ENCODE results near the gene ERN1.

ERN1 gene

DNA sequence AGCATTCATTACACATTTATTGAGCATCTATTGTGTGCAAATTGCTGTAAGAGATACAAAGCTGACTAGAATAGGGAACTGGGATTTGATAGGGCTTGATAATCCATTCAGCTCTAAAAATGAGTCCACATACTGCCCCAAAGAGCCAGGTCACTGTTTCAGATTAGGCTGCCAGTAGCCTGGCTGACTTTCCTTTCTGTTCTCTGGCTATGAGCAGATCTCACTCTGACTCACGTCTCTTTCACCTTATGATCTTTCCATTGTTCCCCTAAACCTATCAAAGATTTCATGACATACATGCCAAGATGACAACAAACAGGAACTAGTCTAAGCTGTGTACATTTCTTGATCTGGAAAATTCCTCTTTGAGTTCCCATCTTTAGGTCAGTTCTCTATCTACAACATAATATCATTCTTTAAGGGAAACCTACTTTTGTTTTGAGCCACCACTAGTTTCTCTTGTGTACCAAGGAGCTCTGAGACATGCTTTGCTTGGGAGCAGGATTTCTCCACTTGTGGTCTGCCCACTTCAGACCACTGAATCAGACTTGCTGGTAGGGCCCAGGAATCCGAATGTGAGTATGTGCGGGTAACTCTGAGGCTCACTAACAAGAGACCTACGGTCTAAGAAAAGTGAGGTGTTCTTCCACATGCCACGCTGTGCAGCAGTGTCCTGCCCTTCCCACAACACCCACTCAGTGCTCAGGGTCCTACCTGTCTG, 68.6 kb downstream of the ERN1 start:
- DNase-seq (ENCODE audit: low read depth in 2 of 2) = no peak

GRCh38 chr17:64060331-64060730, 69.6 kb downstream of the ERN1 start:
- no peak for DNase-seq (ENCODE audit: low read depth in 2 of 2)

DNA sequence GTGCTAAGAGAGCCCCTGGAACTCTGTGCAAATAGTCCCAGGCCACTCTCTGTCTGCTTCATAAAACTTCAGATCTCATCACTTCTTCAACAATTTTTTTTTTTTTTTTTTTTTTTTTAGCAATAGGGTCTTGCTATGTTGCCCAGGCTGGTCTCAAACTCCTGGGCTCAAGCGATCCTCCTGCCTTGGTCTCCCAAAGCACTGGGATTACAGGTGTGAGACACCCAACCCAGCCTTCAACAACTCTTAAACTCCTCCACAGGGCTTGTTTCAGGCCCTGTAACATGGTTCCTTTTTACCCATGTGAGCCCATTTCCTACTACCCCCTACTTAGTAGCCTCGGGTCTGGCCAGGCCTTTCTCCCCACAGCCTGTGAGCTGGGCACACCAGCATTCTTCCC, 70.2 kb downstream of the ERN1 start:
- no peak for DNase-seq (ENCODE audit: low read depth in 2 of 2)

DNA sequence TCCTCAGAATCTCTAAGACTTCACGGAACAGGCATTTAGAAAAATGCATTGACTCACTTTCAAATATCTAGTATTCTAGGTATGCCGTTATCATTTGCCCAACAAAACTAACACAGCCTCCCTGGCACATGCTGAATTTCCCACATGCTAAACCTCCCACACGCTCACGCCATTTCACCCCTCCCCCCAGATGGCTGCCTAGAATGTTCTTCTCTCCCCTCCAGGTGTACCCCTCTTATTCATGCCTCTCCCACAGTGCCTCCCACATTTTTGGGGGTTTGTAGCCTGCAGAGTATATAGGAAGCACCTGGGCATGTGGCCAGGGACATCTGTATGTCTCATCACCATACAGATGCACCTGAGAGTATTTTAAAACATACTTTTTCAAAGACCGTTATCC, 71.3 kb downstream of the ERN1 start:
- no peak for DNase-seq (ENCODE audit: low read depth in 2 of 2)

GRCh38 chr17:64057701-64058263, 72.2 kb downstream of the ERN1 start:
- DNase-seq (ENCODE audit: low read depth in 2 of 2) = no peak

DNA sequence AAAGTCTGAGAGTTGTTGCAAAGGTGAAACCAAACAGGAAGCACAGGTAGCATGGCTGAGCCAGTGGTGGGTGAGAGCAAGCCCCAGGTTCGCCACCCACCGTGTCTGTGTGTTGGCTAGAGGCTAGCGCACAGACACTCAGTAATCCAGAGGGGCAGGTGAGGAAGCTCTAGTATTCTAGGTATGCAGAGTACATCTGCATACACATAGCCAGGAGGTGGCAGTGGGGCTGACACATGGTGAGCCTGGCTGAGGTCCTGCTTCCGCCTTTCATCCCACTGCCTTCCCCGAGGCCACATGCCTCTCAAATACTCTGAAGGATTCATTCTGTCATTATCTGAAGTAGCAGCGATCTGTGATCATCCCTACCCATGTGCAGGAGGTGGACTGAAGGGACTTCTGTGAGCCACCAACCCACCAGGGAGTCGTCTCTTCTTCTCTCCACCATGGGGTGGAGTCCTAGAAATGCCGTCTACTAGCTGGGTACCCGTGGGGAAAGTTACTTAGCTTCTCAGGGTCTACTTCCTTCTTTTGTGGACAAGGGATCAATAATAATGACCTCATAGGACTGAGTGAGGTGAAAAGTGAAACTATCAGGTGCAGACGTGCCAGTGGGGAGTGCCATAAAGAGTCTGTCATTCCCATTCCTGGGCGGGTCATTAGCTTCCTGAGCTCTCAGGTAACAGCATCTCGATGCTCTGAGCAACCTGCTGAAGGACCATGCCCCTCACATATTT, 73.5 kb downstream of the ERN1 start:
- no peak for DNase-seq (ENCODE audit: low read depth in 2 of 2)

DNA sequence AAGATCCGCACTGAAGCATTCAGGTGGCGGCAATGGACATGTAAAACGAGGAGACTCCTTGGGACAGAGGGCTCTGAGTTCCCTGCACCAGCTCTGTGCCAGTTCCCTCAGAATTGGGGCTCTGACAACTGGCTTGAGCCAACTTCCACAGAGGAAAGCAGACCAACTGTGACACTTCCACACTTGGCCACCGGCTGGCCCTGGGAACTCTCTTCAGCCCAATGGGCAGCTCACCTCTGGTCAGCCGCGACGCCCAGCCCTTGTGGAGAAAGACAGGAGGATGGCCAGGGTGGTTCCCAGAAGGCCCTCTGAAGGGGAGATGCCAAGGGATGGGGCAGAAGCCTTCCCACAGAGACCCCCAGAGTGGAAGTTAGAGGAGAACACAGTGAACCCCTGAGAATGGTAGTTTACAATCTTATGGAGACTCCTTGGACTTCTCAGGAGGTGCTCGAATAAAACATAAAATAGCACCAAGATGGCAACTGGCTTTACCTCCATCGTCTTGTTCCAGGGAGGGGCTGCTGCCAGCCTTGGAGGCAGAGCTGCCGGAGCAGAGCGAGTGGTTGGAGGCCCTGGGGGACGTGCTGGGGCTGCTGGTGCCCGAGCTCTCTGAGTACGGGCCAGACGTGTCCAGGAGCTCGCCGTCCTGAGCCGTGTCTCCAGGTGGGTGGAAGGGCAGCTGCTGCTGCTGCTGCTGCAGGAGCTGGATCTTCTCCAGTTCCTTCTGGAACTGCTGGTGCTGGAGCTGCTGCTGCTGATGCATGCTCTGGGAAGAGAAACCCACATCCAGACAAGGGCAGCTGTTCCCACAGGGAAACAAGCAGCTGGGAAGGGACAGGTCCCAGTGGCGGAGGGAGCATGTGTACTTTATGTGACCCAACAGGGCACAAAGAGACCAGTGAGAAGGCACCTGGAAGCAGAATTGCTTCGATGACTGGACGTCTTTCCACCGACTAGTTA, 74.5 kb downstream of the ERN1 start:
- DNase-seq (ENCODE audit: low read depth in 2 of 2) = no peak

DNA sequence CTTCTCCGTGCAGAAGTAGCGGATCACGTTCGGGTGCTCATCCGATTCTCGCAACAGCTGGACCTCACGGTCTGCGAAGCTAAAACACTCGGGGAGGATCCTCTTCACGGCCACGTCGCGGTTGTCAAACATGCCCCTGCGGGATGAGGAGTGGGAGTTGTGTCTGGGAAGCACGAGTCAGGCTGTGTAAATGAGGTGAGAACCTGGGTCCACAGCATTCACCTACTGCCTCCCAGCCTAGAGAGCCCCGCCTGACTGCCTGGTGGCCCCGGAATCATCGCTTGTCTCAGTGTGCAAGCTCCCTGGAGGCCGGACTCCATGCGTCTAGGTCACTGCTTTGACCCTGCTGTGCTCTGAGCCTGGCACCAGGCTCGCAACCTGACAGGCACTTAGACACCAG, 75.6 kb downstream of the ERN1 start:
- DNase-seq (ENCODE audit: low read depth in 2 of 2) = no peak

DNA sequence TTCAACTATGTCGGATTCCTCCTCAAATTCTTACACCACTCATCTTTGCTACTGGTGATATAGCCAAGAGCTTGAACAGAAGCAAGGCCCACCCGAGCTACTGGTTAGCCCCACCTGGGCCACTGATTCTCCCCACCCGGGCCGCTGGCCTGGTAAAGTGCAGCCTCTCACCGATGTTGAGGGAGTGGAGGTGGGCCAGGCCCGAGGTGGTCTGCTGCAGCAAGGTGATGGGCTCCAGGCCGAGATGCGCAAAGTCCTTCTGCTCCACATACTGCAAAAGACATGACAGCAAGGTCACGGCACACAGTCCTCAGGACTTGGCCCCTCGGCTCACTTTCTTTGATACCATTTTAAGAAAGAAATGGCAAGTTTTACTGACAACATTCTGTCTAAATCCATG, 76.8 kb downstream of the ERN1 start:
- no peak for DNase-seq (ENCODE audit: low read depth in 2 of 2)

DNA sequence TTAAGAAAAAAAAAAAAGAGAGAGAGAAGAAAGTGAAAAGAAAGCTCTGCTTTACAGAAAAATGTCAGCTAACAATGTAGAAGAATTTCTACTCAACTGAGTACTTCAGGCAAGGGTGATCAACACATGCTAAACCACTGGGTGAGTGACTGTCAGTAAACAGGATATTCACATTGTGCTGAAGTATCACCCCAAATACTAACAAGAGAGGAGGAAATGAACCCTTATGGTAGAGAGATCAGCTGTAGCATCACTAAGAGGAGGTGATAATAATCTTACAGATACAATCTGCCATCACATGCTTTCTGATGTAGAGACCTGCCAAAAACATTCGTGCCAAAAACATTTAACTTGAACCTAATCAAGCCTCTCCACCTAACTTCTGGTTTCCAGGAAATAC, 78.8 kb downstream of the ERN1 start:
- DNase-seq (ENCODE audit: low read depth in 2 of 2) = no peak

DNA sequence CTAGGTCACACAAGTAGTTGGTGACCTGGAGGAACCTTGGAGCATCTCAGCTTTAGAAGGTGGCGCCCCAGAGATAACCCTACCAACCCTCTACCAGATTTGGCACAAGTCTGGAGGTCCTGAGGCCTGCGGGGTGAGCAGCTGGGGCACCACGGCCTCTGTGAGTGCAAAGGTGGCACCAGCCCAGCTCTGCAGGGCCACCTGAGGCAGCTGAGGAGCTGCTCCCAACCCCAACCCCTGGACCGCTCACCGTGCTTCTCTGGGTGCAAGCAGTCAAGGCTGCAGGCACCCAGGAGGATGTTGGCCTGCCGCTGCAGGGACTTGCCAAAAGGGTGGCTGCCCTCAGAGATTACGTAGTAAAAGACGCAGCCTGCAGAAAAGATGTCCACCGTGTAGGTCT, 81.1 kb downstream of the ERN1 start:
- DNase-seq (ENCODE audit: low read depth in 2 of 2) = no peak

- DNase-seq (ENCODE audit: low read depth in 2 of 2) = no peak
These were observed 84.8 kb downstream of the ERN1 start for GRCh38 chr17:64045176-64045575.

- no peak for DNase-seq (ENCODE audit: low read depth in 2 of 2)
These were observed 87.1 kb downstream of the ERN1 start for GRCh38 chr17:64042700-64043485.

DNA sequence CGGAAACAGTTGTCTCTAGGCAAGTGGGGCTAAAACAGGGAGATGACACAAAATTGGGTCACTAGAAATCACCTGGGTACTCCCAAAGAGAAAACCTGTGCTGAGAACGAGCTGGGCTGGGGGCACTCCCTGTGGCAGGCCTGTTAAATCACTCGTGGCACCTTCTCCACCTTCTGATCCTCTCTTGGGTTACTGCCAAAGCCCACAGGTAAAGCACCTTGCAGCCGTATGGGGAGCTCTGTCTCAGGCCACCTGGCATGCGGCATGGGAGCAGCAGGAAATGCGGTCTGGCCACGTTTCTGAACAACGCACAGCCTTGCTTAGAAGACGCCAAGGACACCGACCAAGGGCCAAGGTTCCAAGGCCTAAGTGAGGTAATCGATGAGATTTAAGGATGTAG, 88.0 kb downstream of the ERN1 start:
- DNase-seq (ENCODE audit: low read depth in 2 of 2) = no peak

GRCh38 chr17:64040206-64040605, 89.7 kb downstream of the ERN1 start:
- no peak for DNase-seq (ENCODE audit: low read depth in 2 of 2)

GRCh38 chr17:64039106-64039400, 90.9 kb downstream of the ERN1 start:
- DNase-seq (ENCODE audit: low read depth in 2 of 2) = no peak

DNA sequence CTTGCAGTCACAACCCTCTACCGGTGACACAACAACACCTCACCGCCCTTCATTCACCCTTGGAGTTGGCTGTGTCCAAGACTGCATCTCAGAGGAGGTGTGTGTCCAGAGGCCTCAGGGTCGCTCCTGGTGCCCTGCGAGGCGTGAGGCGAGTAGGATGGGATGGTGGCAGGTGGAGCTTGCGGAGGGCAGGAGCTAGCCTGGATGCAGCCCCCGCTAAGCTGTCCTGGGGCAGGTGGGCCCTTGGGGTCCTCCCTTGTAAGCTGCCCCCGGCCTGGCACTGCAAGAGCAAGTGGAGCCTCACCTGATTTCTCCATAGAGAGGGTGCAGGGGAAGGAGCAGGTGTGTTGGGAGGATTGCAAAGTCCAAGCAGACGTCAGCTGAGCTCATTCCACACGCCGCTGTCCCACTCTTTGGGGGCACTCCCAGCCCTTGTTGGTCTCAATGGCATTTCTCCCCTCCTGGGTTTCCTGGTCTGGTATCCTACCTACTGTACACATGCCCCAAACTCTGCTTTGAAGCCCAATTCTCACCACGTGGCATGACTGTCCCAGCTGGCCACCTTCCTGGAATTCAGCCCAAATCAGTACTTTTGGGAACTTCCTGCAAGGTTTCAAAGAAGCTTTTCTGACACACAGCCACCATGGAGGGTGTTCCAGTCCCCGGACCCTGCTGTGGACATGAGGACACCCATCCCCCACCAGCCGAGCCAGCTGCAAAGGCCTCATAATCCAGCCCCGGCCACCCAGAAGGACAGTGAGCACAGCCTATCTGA, 91.4 kb downstream of the ERN1 start:
- no peak for DNase-seq (ENCODE audit: low read depth in 2 of 2)

DNA sequence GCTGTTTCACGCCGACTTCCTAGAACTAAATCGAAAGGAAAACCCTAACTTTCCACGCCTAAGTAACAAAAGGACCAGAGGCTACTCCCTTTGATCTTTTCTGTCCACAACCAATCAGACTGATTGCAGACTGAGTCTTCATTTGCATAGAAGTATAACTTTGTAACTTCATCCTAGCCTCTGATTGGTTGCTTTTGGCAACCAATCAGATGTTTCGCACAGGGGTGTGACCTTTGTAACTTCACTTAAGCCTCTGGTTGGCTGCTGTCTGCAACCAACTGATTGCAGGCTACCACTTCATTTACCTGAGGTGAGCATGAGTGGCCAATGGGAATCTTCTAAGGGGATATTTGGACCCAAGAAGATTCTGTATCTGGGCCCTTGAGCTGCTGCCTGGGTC, 92.1 kb downstream of the ERN1 start:
- no peak for DNase-seq (ENCODE audit: low read depth in 2 of 2)

DNA sequence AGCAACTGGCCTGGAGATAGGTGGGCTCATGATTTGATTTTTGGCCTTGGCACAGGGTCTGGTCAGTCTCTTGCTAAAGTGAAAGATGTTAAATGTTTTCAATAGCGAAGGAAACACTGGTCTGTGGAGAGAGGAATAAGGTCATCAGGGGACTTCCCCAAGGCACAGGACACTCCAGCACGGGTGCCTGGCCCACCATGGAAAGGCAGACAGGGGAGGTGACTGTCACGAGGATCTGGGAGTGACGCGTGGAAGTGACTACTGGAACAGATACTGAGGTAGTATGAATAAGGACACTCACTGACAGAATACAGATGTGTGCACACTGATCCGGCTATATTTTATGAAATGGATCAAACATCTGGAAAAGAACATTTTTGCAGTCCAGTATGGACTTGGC, 92.8 kb downstream of the ERN1 start:
- DNase-seq (ENCODE audit: low read depth in 2 of 2) = no peak

- DNase-seq (ENCODE audit: low read depth in 2 of 2) = no peak
These were observed 93.6 kb downstream of the ERN1 start for GRCh38 chr17:64036198-64036922.

Measured in fibroblast of skin of left quadriceps (primary cell).